HepG2 (cell line): ENCODE measurements around the gene LRPPRC. TPM values are rescaled to one million over a fixed set of nuclear protein-coding genes. Genes with fewer than 3 reads are reported as not detected.
A peak's percentile ranks its signal among the peaks of the same experiment; 100 is the strongest.

ENCODE experiments used
- GTF3A ChIP-seq: sonication (generic); formaldehyde crosslinking; conservative IDR thresholded peaks from 2 replicates; pipeline ENCODE4 v1.4.0; 2020; ENCODE audit warnings: mild to moderate bottlenecking, missing genetic modification reagents
- THAP11 ChIP-seq: IDR thresholded peaks from 2 replicates; pipeline ENCODE4 v1.6.1; 2016; ENCODE audit warnings: missing biosample characterization, missing genetic modification reagents
- ZFP90 ChIP-seq: sonication (generic); formaldehyde crosslinking; IDR thresholded peaks from 2 replicates; pipeline ENCODE4 v1.8.0; 2022; ENCODE audit warnings: missing genetic modification reagents, mild to moderate bottlenecking, inconsistent platforms, borderline replicate concordance
- ZNF138 ChIP-seq: sonication (generic); formaldehyde crosslinking; IDR thresholded peaks from 2 replicates; pipeline ENCODE4 v1.5.0; 2020; ENCODE audit warnings: mild to moderate bottlenecking, low read depth, missing genetic modification reagents
- ZNF432 ChIP-seq: sonication (generic); formaldehyde crosslinking; IDR thresholded peaks from 2 replicates; pipeline ENCODE4 v1.5.0; 2020; ENCODE audit warnings: missing genetic modification reagents, mild to moderate bottlenecking, borderline replicate concordance
- ZNF451 ChIP-seq: sonication (generic); formaldehyde crosslinking; IDR thresholded peaks from 2 replicates; pipeline ENCODE4 v1.5.0; 2020; ENCODE audit warnings: mild to moderate bottlenecking, missing genetic modification reagents
- ZNF558 ChIP-seq: sonication (generic); formaldehyde crosslinking; IDR thresholded peaks from 2 replicates; pipeline ENCODE4 v1.9.0; 2022; ENCODE audit warnings: mild to moderate bottlenecking, missing genetic modification reagents, borderline replicate concordance
- ZNF724P ChIP-seq: sonication (generic); formaldehyde crosslinking; IDR thresholded peaks from 2 replicates; pipeline ENCODE4 v1.8.0; 2022; ENCODE audit warnings: missing genetic modification reagents, borderline replicate concordance
- ZNF75D ChIP-seq: sonication (generic); formaldehyde crosslinking; IDR thresholded peaks from 2 replicates; pipeline ENCODE4 v1.8.1; 2023; ENCODE audit warnings: missing genetic modification reagents, mild to moderate bottlenecking, borderline replicate concordance
- ZNF781 ChIP-seq: sonication (generic); formaldehyde crosslinking; IDR thresholded peaks from 2 replicates; pipeline ENCODE4 v1.5.1; 2020; ENCODE audit warnings: borderline replicate concordance, mild to moderate bottlenecking, missing genetic modification reagents; ENCODE audit errors: not compliant biosample characterization
- polyA plus RNA-seq, 8 experiments: library from polyadenylated mRNA; depleted of rRNA in 3 of 8; stranded (reverse) in 7 of 8; unstranded in 1 of 8; fragments of >200 nt; fragmentation: Illumina TruSeq in 4 of 8; extraction: Trizol in 4 of 8; gene quantifications; 2 replicates each; pipeline versions ENCODE4 v1.2.1 to v1.2.3, GENCODE V29; 2011 to 2016; ENCODE audit warnings: low read depth in 4 of 8, missing spikeins in 1 of 8, mixed read lengths in 1 of 8; ENCODE audit not compliant: insufficient read depth in 1 of 8
- total RNA-seq, 5 experiments: library from RNA; depleted of rRNA; stranded (reverse); fragments of >200 nt; fragmentation: Illumina TruSeq; extraction: Trizol; gene quantifications; 2 replicates each; pipeline ENCODE4 v1.2.3, GENCODE V29; 2016; ENCODE audit warnings: low read depth in 1 of 5
- TF ChIP-seq, protein P1 (sequence below): sonication (generic); formaldehyde crosslinking; IDR thresholded peaks from 2 replicates; pipeline ENCODE4 v1.5.0; 2020; ENCODE audit warnings: mild to moderate bottlenecking, missing genetic modification reagents
- TF ChIP-seq, protein P2 (sequence below): sonication (generic); formaldehyde crosslinking; IDR thresholded peaks from 2 replicates; pipeline ENCODE4 v1.8.0; 2022; ENCODE audit warnings: missing genetic modification reagents, mild to moderate bottlenecking, inconsistent platforms, borderline replicate concordance
- TF ChIP-seq, protein P3 (sequence below): sonication (generic); formaldehyde crosslinking; IDR thresholded peaks from 2 replicates; pipeline ENCODE4 v1.5.0; 2020; ENCODE audit warnings: missing genetic modification reagents
- TF ChIP-seq, protein P4 (sequence below): sonication (generic); formaldehyde crosslinking; IDR thresholded peaks from 2 replicates; pipeline ENCODE4 v1.4.0; 2020; ENCODE audit warnings: missing genetic modification reagents, borderline replicate concordance
- TF ChIP-seq, protein P5 (sequence below): sonication (generic); formaldehyde crosslinking; IDR thresholded peaks from 2 replicates; pipeline ENCODE4 v1.4.0; 2020; ENCODE audit warnings: missing genetic modification reagents, borderline replicate concordance
- TF ChIP-seq, protein P6 (sequence below): sonication (generic); formaldehyde crosslinking; IDR thresholded peaks from 2 replicates; pipeline ENCODE4 v1.8.0; 2022; ENCODE audit warnings: mild to moderate bottlenecking, missing genetic modification reagents, borderline replicate concordance

Gene LRPPRC
- total and polyA plus RNA-seq, 2 of the 13 experiments (the other 11 are each of a cell fraction or from before 2014, with no cell fraction given) = 117 to 167 TPM

DNA sequence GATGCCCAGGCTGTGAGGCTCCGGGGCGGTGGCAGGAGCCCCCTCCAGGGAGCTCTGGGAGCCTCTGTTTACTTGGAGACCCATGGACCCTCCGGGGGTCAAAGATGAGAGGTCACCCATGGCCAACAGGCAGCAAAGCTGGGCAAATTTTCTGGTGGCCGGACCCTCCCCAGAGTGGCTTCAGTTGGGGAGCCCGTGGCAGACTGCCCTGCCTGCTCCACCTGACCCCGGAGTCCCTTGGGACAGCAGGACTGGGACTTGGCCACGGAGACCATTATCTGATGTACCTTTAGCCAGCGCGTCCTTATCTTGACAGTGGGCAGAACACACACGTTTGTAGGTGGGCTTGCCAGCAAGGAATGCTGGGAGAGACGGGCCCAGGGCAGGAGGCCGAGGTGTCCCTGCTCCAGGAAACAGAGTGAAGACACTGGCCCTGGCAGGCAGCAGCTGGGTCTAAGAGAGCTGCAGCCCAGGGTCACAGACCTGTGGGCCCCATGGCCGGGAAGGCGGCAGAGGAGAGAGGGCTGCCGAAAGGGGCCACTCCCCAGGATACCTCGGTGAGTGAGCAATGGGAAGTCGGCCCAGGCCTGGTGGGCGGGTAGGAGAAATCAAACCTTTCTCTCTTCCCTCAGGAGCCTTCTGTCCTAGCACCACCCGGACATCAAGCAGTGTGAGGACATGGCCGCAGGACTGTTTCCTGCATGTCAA, 157.1 kb downstream of the LRPPRC start, which contains the start of the genes ABCG5 and ABCG8 (continued):
- TF ChIP-seq, protein P1, sequence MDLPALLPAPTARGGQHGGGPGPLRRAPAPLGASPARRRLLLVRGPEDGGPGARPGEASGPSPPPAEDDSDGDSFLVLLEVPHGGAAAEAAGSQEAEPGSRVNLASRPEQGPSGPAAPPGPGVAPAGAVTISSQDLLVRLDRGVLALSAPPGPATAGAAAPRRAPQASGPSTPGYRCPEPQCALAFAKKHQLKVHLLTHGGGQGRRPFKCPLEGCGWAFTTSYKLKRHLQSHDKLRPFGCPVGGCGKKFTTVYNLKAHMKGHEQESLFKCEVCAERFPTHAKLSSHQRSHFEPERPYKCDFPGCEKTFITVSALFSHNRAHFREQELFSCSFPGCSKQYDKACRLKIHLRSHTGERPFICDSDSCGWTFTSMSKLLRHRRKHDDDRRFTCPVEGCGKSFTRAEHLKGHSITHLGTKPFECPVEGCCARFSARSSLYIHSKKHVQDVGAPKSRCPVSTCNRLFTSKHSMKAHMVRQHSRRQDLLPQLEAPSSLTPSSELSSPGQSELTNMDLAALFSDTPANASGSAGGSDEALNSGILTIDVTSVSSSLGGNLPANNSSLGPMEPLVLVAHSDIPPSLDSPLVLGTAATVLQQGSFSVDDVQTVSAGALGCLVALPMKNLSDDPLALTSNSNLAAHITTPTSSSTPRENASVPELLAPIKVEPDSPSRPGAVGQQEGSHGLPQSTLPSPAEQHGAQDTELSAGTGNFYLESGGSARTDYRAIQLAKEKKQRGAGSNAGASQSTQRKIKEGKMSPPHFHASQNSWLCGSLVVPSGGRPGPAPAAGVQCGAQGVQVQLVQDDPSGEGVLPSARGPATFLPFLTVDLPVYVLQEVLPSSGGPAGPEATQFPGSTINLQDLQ (CRISPR knock-in tag) = peak; percentile 90
- TF ChIP-seq ZNF558 (CRISPR knock-in tag) = peak; percentile 92; the same call in 1 of the 2 replicates
- TF ChIP-seq, protein P2, sequence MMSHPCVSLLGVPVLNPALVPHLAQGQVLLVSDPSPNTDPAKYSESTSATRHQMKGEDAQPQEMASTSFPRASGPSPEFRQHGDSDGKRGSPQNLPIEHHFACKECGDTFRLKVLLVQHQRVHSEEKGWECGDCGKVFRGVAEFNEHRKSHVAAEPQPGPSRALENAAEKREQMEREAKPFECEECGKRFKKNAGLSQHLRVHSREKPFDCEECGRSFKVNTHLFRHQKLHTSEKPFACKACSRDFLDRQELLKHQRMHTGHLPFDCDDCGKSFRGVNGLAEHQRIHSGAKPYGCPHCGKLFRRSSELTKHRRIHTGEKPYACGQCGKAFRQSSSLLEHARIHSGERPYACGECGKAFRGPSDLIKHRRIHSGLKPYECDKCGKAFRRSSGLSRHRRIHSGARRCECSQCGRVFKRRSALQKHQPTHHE (CRISPR knock-in tag) = 0 out of 2 replicates have a peak, but pooled peaks have one; percentile 83
- peak; percentile 47; the same call in 1 of the 2 replicates for TF ChIP-seq ZNF451 (CRISPR knock-in tag)
- peak; percentile 89 for TF ChIP-seq THAP11 (CRISPR knock-in tag)
- TF ChIP-seq, protein P3, sequence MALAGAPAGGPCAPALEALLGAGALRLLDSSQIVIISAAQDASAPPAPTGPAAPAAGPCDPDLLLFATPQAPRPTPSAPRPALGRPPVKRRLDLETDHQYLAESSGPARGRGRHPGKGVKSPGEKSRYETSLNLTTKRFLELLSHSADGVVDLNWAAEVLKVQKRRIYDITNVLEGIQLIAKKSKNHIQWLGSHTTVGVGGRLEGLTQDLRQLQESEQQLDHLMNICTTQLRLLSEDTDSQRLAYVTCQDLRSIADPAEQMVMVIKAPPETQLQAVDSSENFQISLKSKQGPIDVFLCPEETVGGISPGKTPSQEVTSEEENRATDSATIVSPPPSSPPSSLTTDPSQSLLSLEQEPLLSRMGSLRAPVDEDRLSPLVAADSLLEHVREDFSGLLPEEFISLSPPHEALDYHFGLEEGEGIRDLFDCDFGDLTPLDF (CRISPR knock-in tag) = peak; percentile 72; the same call in 1 of the 2 replicates
- TF ChIP-seq GTF3A = no peak
- TF ChIP-seq ZNF75D (CRISPR knock-in tag) = no peak
- peak; percentile 70; the same call in 1 of the 2 replicates for TF ChIP-seq ZNF432
- peak; percentile 48; the same call in 1 of the 2 replicates for TF ChIP-seq ZNF138 (CRISPR knock-in tag)
- peak; percentile 90; the same call in 1 of the 2 replicates for TF ChIP-seq ZFP90 (CRISPR knock-in tag)
- TF ChIP-seq, protein P4, sequence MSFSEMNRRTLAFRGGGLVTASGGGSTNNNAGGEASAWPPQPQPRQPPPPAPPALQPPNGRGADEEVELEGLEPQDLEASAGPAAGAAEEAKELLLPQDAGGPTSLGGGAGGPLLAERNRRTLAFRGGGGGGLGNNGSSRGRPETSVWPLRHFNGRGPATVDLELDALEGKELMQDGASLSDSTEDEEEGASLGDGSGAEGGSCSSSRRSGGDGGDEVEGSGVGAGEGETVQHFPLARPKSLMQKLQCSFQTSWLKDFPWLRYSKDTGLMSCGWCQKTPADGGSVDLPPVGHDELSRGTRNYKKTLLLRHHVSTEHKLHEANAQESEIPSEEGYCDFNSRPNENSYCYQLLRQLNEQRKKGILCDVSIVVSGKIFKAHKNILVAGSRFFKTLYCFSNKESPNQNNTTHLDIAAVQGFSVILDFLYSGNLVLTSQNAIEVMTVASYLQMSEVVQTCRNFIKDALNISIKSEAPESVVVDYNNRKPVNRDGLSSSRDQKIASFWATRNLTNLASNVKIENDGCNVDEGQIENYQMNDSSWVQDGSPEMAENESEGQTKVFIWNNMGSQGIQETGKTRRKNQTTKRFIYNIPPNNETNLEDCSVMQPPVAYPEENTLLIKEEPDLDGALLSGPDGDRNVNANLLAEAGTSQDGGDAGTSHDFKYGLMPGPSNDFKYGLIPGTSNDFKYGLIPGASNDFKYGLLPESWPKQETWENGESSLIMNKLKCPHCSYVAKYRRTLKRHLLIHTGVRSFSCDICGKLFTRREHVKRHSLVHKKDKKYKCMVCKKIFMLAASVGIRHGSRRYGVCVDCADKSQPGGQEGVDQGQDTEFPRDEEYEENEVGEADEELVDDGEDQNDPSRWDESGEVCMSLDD (CRISPR knock-in tag) = no peak
- TF ChIP-seq, protein P5, sequence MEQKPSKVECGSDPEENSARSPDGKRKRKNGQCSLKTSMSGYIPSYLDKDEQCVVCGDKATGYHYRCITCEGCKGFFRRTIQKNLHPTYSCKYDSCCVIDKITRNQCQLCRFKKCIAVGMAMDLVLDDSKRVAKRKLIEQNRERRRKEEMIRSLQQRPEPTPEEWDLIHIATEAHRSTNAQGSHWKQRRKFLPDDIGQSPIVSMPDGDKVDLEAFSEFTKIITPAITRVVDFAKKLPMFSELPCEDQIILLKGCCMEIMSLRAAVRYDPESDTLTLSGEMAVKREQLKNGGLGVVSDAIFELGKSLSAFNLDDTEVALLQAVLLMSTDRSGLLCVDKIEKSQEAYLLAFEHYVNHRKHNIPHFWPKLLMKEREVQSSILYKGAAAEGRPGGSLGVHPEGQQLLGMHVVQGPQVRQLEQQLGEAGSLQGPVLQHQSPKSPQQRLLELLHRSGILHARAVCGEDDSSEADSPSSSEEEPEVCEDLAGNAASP (CRISPR knock-in tag) = no peak
- TF ChIP-seq, protein P6, sequence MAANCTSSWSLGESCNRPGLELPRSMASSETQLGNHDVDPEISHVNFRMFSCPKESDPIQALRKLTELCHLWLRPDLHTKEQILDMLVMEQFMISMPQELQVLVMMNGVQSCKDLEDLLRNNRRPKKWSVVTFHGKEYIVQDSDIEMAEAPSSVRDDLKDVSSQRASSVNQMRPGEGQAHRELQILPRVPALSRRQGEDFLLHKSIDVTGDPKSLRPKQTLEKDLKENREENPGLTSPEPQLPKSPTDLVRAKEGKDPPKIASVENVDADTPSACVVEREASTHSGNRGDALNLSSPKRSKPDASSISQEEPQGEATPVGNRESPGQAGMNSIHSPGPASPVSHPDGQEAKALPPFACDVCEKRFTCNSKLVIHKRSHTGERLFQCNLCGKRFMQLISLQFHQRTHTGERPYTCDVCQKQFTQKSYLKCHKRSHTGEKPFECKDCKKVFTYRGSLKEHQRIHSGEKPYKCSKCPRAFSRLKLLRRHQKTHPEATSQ = 0 out of 2 replicates have a peak, but pooled peaks have one; percentile 74
- peak; percentile 31 for TF ChIP-seq ZNF781
- no peak for TF ChIP-seq ZNF724P (CRISPR knock-in tag)
